ENCODE results near the gene EHD3.

DNA sequence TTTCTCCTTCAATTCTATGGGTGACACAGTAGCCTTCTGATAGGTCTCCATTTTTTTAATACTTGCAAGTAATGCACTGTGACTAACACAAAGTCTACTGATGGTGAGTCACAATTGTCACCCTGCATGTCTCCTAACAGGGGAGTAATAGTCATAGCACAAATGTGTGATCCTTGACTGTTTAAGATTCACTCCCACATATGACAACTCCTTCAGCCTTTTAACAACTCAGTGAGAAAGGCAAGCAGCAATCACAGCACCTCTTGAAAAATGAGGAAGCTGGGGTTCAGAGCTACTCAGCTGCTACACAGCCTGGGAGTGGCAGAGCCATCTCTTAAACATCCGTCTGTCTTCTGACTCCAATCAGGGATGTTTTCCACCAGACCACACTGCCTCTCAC, 63.8 kb downstream of the EHD3 start:
- TF ChIP-seq PKNOX1 (IDR thresholded peaks at IDR 0.05): no peak
- TF ChIP-seq FOXA1 (IDR thresholded peaks at IDR 0.05): no peak
- TF ChIP-seq NFRKB (IDR thresholded peaks at IDR 0.05): no peak
- TF ChIP-seq ELF4 (IDR thresholded peaks at IDR 0.05): no peak
- no peak for TF ChIP-seq FOXM1 (IDR thresholded peaks at IDR 0.05; ENCODE audit: borderline replicate concordance)
- TF ChIP-seq LEF1 (IDR thresholded peaks at IDR 0.05; ENCODE audit: borderline replicate concordance): no peak
- no peak for TF ChIP-seq BHLHE40 (IDR thresholded peaks at IDR 0.05; ENCODE audit: borderline replicate concordance)
- TF ChIP-seq ARNT (IDR thresholded peaks at IDR 0.05): no peak
- TF ChIP-seq TARDBP (IDR thresholded peaks at IDR 0.05): no peak
- TF ChIP-seq HDGF (IDR thresholded peaks at IDR 0.05; ENCODE audit: borderline replicate concordance): no peak

Measured in HEK293T (cell line).